Measurements from ENCODE around the gene FOXJ1. TPM values are rescaled to one million over a fixed set of nuclear protein-coding genes. Genes with fewer than 3 reads are reported as not detected.
A peak's percentile ranks its signal among the peaks of the same experiment; 100 is the strongest.

Gene FOXJ1
- total and polyA plus RNA-seq, 3 experiments from 2014 or later = 0.64 to 0.94 (median 0.68) TPM

- no peaks in the 10 kb centered on the region for H3K4me1 ChIP-seq (ENCODE audit: insufficient read depth, low read length)
- Mint-ChIP-seq H3K36me3 (peaks cover 8 to 79% (median 23%) of the 10 kb centered on the region in 3 donors), H3K27ac (peak overlapping the region in 1 of 8 donors; percentile 56), H3K27me3 (peaks cover 0 to 1% of the 10 kb centered on the region in 2 donors), H3K4me3 (no peak overlapping the region), H3K4me1 (peaks cover 3 to 9% (median 4%) of the 10 kb centered on the region in 3 donors), H3K9me3 (no peaks in the 10 kb centered on the region)
- H3K27me3 ChIP-seq (ENCODE audit: insufficient read depth, low read length, poor library complexity, severe bottlenecking) = no peaks in the 10 kb centered on the region
- H3K9me3 ChIP-seq (ENCODE audit: low read length) = no peaks in the 10 kb centered on the region
- CTCF ChIA-PET = interaction anchor here (1.3 kb wide), 1 partner anchor 121 kb away, joined by 5 read pairs; no protein-coding TSS in a partner anchor
- no peak overlapping the region for H3K4me3 ChIP-seq (ENCODE audit: low read length)
- peaks cover 35% of the 10 kb centered on the region for H3K36me3 ChIP-seq (ENCODE audit: insufficient read depth, low read length)
- POLR2A ChIA-PET = no interaction called here
- no peak for DNase-seq
- no peak overlapping the region for H3K27ac ChIP-seq (ENCODE audit: low read depth, low read length)
Observed at GRCh38 chr17:76159157-76159556, 18.1 kb upstream of the FOXJ1 start.

- Histone ChIP-seq H3K4me3 (ENCODE audit: low read length) (no peak overlapping the region), H3K27me3 (ENCODE audit: insufficient read depth, low read length, poor library complexity, severe bottlenecking) (no peaks in the 10 kb centered on the region), H3K4me1 (ENCODE audit: insufficient read depth, low read length) (peaks cover 6% of the 10 kb centered on the region), H3K36me3 (ENCODE audit: insufficient read depth, low read length) (peaks cover 35% of the 10 kb centered on the region), H3K27ac (ENCODE audit: low read depth, low read length) (no peak overlapping the region), H3K9me3 (ENCODE audit: low read length) (no peaks in the 10 kb centered on the region)
- Mint-ChIP-seq H3K27ac (peak overlapping the region in 2 of 8 donors; percentile 38 to 60), H3K27me3 (peaks cover 0 to 1% of the 10 kb centered on the region in 2 donors), H3K4me3 (no peak overlapping the region), H3K36me3 (peaks cover 3 to 82% (median 24%) of the 10 kb centered on the region in 3 donors), H3K9me3 (no peaks in the 10 kb centered on the region), H3K4me1 (peaks cover 12 to 20% (median 18%) of the 10 kb centered on the region in 3 donors)
- no peak for DNase-seq
- POLR2A ChIA-PET = no interaction called here
- CTCF ChIA-PET = interaction anchor here (1.0 kb wide), 1 partner anchor 122 kb away, joined by 3 read pairs; no protein-coding TSS in a partner anchor
Observed at GRCh38 chr17:76157759-76158158, 16.7 kb upstream of the FOXJ1 start.

GRCh38 chr17:76156662-76156991 is 15.6 kb upstream of the FOXJ1 start:
- Mint-ChIP-seq H3K27me3 (peaks cover 0 to 1% of the 10 kb centered on the region in 2 donors), H3K9me3 (no peaks in the 10 kb centered on the region), H3K4me1 (peaks cover 24 to 31% (median 30%) of the 10 kb centered on the region in 3 donors), H3K27ac (peak overlapping the region in 2 of 8 donors; percentile 33 to 95), H3K4me3 (no peak overlapping the region), H3K36me3 (peaks cover 0 to 80% (median 26%) of the 10 kb centered on the region in 3 donors)
- POLR2A ChIA-PET = interaction anchor here (0.7 to 0.9 kb wide), 2 partner anchors 14 to 578 kb away, joined by 3 to 4 read pairs; no protein-coding TSS in a partner anchor
- Histone ChIP-seq H3K36me3 (ENCODE audit: insufficient read depth, low read length) (peaks cover 26% of the 10 kb centered on the region), H3K9me3 (ENCODE audit: low read length) (no peaks in the 10 kb centered on the region), H3K27me3 (ENCODE audit: insufficient read depth, low read length, poor library complexity, severe bottlenecking) (no peaks in the 10 kb centered on the region), H3K4me1 (ENCODE audit: insufficient read depth, low read length) (peaks cover 17% of the 10 kb centered on the region), H3K27ac (ENCODE audit: low read depth, low read length) (no peak overlapping the region), H3K4me3 (ENCODE audit: low read length) (no peak overlapping the region)
- no peak for DNase-seq
- CTCF ChIA-PET = interaction anchor here (1.5 to 1.7 kb wide), 2 partner anchors 35 to 114 kb away, joined by 3 to 4 read pairs; no protein-coding TSS in a partner anchor

GRCh38 chr17:76155988-76156661 is 15.1 kb upstream of the FOXJ1 start:
- H3K27ac ChIP-seq (ENCODE audit: low read depth, low read length) = no peak overlapping the region
- Mint-ChIP-seq H3K9me3 (no peaks in the 10 kb centered on the region), H3K4me3 (no peak overlapping the region), H3K36me3 (peaks cover 0 to 77% (median 26%) of the 10 kb centered on the region in 3 donors), H3K27me3 (peaks cover 0 to 1% of the 10 kb centered on the region in 2 donors), H3K27ac (peak overlapping the region in 2 of 8 donors; percentile 34 to 61), H3K4me1 (peaks cover 29 to 36% (median 35%) of the 10 kb centered on the region in 3 donors)
- DNase-seq = no peak
- peaks cover 21% of the 10 kb centered on the region for H3K36me3 ChIP-seq (ENCODE audit: insufficient read depth, low read length)
- no peaks in the 10 kb centered on the region for H3K9me3 ChIP-seq (ENCODE audit: low read length)
- H3K27me3 ChIP-seq (ENCODE audit: insufficient read depth, low read length, poor library complexity, severe bottlenecking) = no peaks in the 10 kb centered on the region
- CTCF ChIA-PET = interaction anchor here (1.5 to 1.7 kb wide), 2 partner anchors 35 to 115 kb away, joined by 3 to 4 read pairs; no protein-coding TSS in a partner anchor
- no peak overlapping the region for H3K4me3 ChIP-seq (ENCODE audit: low read length)
- H3K4me1 ChIP-seq (ENCODE audit: insufficient read depth, low read length) = peaks cover 22% of the 10 kb centered on the region
- POLR2A ChIA-PET = interaction anchor here (0.7 to 0.9 kb wide), 2 partner anchors 14 to 578 kb away, joined by 3 to 4 read pairs; no protein-coding TSS in a partner anchor

GRCh38 chr17:76154936-76155845 is 14.1 kb upstream of the FOXJ1 start:
- Mint-ChIP-seq H3K9me3 (no peaks in the 10 kb centered on the region), H3K4me3 (peak overlapping the region in 1 of 7 donors; percentile 73), H3K4me1 (peaks cover 32 to 42% (median 41%) of the 10 kb centered on the region in 3 donors), H3K36me3 (peaks cover 0 to 81% (median 28%) of the 10 kb centered on the region in 3 donors), H3K27me3 (peaks cover 0 to 1% of the 10 kb centered on the region in 2 donors), H3K27ac (peak overlapping the region in 3 of 8 donors; percentile 8 to 79 (median 12))
- no peaks in the 10 kb centered on the region for H3K9me3 ChIP-seq (ENCODE audit: low read length)
- no peak overlapping the region for H3K27ac ChIP-seq (ENCODE audit: low read depth, low read length)
- H3K27me3 ChIP-seq (ENCODE audit: insufficient read depth, low read length, poor library complexity, severe bottlenecking) = no peaks in the 10 kb centered on the region
- peaks cover 17% of the 10 kb centered on the region for H3K36me3 ChIP-seq (ENCODE audit: insufficient read depth, low read length)
- no peak overlapping the region for H3K4me3 ChIP-seq (ENCODE audit: low read length)
- no peak for DNase-seq
- ChIA-PET CTCF (interaction anchor here (1.0 to 1.7 kb wide), 4 partner anchors 10 to 125 kb away, joined by 3 to 5 read pairs (median 4); no protein-coding TSS in a partner anchor), POLR2A (no interaction called here)
- peaks cover 27% of the 10 kb centered on the region for H3K4me1 ChIP-seq (ENCODE audit: insufficient read depth, low read length)

- POLR2A ChIA-PET = no interaction called here
- H3K4me1 ChIP-seq (ENCODE audit: insufficient read depth, low read length) = peaks cover 27% of the 10 kb centered on the region
Observed at GRCh38 chr17:76154292-76154691, 13.2 kb upstream of the FOXJ1 start.

GRCh38 chr17:76153640-76154039 is 12.6 kb upstream of the FOXJ1 start:
- peaks cover 27% of the 10 kb centered on the region for H3K4me1 ChIP-seq (ENCODE audit: insufficient read depth, low read length)
- Mint-ChIP-seq H3K27me3 (peaks cover 0 to 1% of the 10 kb centered on the region in 2 donors), H3K36me3 (peaks cover 0 to 76% (median 20%) of the 10 kb centered on the region in 3 donors), H3K4me1 (peaks cover 37 to 44% (median 42%) of the 10 kb centered on the region in 3 donors), H3K4me3 (peak overlapping the region in 1 of 7 donors; percentile 41), H3K27ac (peak overlapping the region in 5 of 8 donors; percentile 62 to 89 (median 73)), H3K9me3 (no peaks in the 10 kb centered on the region)
- H3K27ac ChIP-seq (ENCODE audit: low read depth, low read length) = no peak overlapping the region
- DNase-seq = no peak
- POLR2A ChIA-PET = interaction anchor here (1.3 kb wide), 1 partner anchor 13 kb away, joined by 3 read pairs; the partner anchor contains the start of gene FOXJ1
- H3K4me3 ChIP-seq (ENCODE audit: low read length) = no peak overlapping the region
- CTCF ChIA-PET = interaction anchor here (0.7 to 4.4 kb wide), 9 partner anchors 13 to 126 kb away, joined by 3 to 47 read pairs (median 5); no protein-coding TSS in a partner anchor
- H3K36me3 ChIP-seq (ENCODE audit: insufficient read depth, low read length) = peaks cover 9% of the 10 kb centered on the region
- H3K27me3 ChIP-seq (ENCODE audit: insufficient read depth, low read length, poor library complexity, severe bottlenecking) = no peaks in the 10 kb centered on the region
- no peaks in the 10 kb centered on the region for H3K9me3 ChIP-seq (ENCODE audit: low read length)

More at GRCh38 chr17:76154292-76154691, 13.2 kb upstream of the FOXJ1 start:
- Histone ChIP-seq H3K27ac (ENCODE audit: low read depth, low read length) (no peak overlapping the region), H3K4me3 (ENCODE audit: low read length) (no peak overlapping the region), H3K9me3 (ENCODE audit: low read length) (no peaks in the 10 kb centered on the region), H3K27me3 (ENCODE audit: insufficient read depth, low read length, poor library complexity, severe bottlenecking) (no peaks in the 10 kb centered on the region), H3K36me3 (ENCODE audit: insufficient read depth, low read length) (peaks cover 15% of the 10 kb centered on the region)
- H3K36me3 Mint-ChIP-seq = peaks cover 0 to 78% (median 23%) of the 10 kb centered on the region in 3 donors
- H3K27ac Mint-ChIP-seq = peak overlapping the region in 6 of 8 donors; percentile 12 to 89 (median 68)
- H3K27me3 Mint-ChIP-seq = peaks cover 0 to 1% of the 10 kb centered on the region in 2 donors
- CTCF ChIA-PET = interaction anchor here (1.0 to 4.4 kb wide), 6 partner anchors 9 to 125 kb away, joined by 3 to 47 read pairs (median 5); no protein-coding TSS in a partner anchor
- no peak overlapping the region for H3K4me3 Mint-ChIP-seq
- DNase-seq = no peak
- peaks cover 33 to 42% (median 41%) of the 10 kb centered on the region in 3 donors for H3K4me1 Mint-ChIP-seq
- no peaks in the 10 kb centered on the region for H3K9me3 Mint-ChIP-seq

All from CD8-positive, alpha-beta memory T cell (primary cell).